Measurements from ENCODE around the gene RPS19.

DNA sequence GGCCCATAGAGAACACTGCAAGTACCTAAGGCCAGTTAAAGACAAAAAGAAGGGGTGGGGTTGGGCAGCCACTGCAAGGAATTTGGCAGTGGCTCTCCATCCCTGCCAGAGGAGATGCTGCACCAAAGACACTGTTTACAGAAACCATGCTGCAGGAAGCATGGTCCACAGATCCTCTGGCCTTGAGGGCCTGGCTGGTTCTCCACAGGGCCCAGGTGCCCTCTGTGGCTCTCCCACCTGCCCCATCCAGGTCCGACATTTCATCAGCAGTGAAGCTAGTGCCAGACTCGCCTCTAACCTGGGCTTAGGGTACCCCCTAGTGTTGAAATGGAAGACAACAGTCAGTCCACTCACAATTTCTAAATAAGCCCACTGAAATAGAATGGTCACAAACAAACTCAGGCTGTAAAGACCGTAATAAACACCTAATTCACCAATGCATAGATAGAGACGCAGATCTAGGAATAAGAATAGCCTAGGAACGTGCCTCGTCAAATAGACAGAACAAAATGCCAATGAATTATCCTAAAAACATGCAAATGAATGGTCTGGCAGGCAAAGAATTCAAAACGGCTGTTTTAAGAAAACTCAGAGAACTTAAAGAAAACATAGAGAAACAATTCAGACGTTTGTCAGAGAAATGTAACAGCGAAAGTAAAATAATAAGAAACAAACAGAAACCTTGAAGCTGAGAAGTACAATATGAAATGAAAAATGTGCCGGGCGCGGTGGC, 38.9 kb upstream of the RPS19 start:
- TF ChIP-seq POLR2AphosphoS5 (IDR thresholded peaks at IDR 0.05; ENCODE audit: low read depth, low read length) (no peak), POLR2A (IDR thresholded peaks at IDR 0.05; ENCODE audit: low read depth, low read length) (no peak), TAF1 (IDR thresholded peaks at IDR 0.05; ENCODE audit: low read depth, low read length) (no peak), PAX5 (IDR thresholded peaks at IDR 0.05; ENCODE audit: insufficient read depth, low read length, severe bottlenecking) (no peak), SPI1 (IDR thresholded peaks at IDR 0.05; ENCODE audit: low read depth, low read length) (no peak), POU2F2 (IDR thresholded peaks at IDR 0.05; ENCODE audit: low read depth, low read length) (no peak)

Data from GM12891 (cell line).